Body of pancreas (tissue), 4 donors: ENCODE results near the gene LYRM1.

ENCODE experiments used
- CTCF ChIP-seq, 7 experiments: fragments of 450-650 bp in 4 of 7; fragments of 200-600 bp in 3 of 7; sonication (generic) in 3 of 7; IDR thresholded peaks; one replicate each; pipeline ENCODE4 v1.5.1; 2016 to 2019; ENCODE audit warnings: antibody characterized with exemption in 7 of 7
- POLR2A ChIP-seq, 3 donors: fragments of 450-650 bp; IDR thresholded peaks; one replicate each; pipeline ENCODE4 v1.6.1; 2016; ENCODE audit warnings: antibody characterized with exemption in 3 of 3, mild to moderate bottlenecking in 2 of 3

GRCh38 chr16:20949660-20950059 is 49.1 kb downstream of the LYRM1 start:
- TF ChIP-seq CTCF (IDR thresholded peaks at IDR 0.05), result no peak
- TF ChIP-seq POLR2A (IDR thresholded peaks at IDR 0.05), result no peak
